OCI-LY1 (cell line): ENCODE results near the gene ANGPTL8.

Source experiments
- H2AFZ ChIP-seq: fragments of 200-600 bp; sonication (generic), shearing (Covaris generic); 2 replicates; pipeline ENCODE4 v1.6.0; 2014; ENCODE audit warnings: antibody characterized with exemption, mild to moderate bottlenecking, low read length
- H3F3A ChIP-seq: fragments of 200-600 bp; sonication (generic), shearing (Covaris generic); 2 replicates; pipeline ENCODE4 v1.6.0; 2014; ENCODE audit warnings: mild to moderate bottlenecking, antibody characterized with exemption, low read length, moderate library complexity; ENCODE audit not compliant: insufficient read depth
- H3K27ac ChIP-seq: fragments of 200-600 bp; sonication (generic); 2 replicates; pipeline ENCODE4 v1.5.1; 2014; ENCODE audit warnings: low read length, mixed run types, mild to moderate bottlenecking, low read depth; ENCODE audit not compliant: poor library complexity, severe bottlenecking
- H3K27me3 ChIP-seq: fragments of 200-600 bp; sonication (generic); 2 replicates; pipeline ENCODE4 v1.6.0; 2014; ENCODE audit warnings: antibody characterized with exemption, mild to moderate bottlenecking, low read length, moderate library complexity; ENCODE audit not compliant: insufficient read depth
- H3K36me3 ChIP-seq: fragments of 200-600 bp; sonication (generic); 2 replicates; pipeline ENCODE4 v1.6.1; 2014; ENCODE audit warnings: mild to moderate bottlenecking, antibody characterized with exemption, low read length, moderate library complexity, mixed read lengths; ENCODE audit not compliant: insufficient read depth
- H3K4me1 ChIP-seq: fragments of 200-600 bp; sonication (generic); 2 replicates; pipeline ENCODE4 v1.5.1; 2014; ENCODE audit warnings: mild to moderate bottlenecking, low read length, moderate library complexity; ENCODE audit not compliant: insufficient read depth, severe bottlenecking
- H3K4me2 ChIP-seq: fragments of 200-600 bp; sonication (generic), shearing (Covaris generic); 2 replicates; pipeline ENCODE4 v1.6.1; 2014; ENCODE audit warnings: low read length
- H3K4me3 ChIP-seq: fragments of 200-600 bp; sonication (generic); 2 replicates; pipeline ENCODE4 v1.5.1; 2014; ENCODE audit warnings: low read length, low read depth, mild to moderate bottlenecking, mixed read lengths; ENCODE audit not compliant: poor library complexity, severe bottlenecking
- H3K79me2 ChIP-seq: fragments of 200-600 bp; shearing (Covaris generic); 2 replicates; pipeline ENCODE4 v1.6.1; 2016; ENCODE audit warnings: mixed run types, low read length, mixed read lengths; ENCODE audit not compliant: insufficient read depth
- H3K9ac ChIP-seq: fragments of 200-600 bp; sonication (generic), shearing (Covaris generic); 2 replicates; pipeline ENCODE4 v1.6.1; 2014; ENCODE audit warnings: mild to moderate bottlenecking, low read length, mixed read lengths
- H3K9me2 ChIP-seq: fragments of 200-600 bp; sonication (generic), shearing (Covaris generic); 2 replicates; pipeline ENCODE4 v1.6.1; 2014; ENCODE audit warnings: low read depth, mild to moderate bottlenecking, low read length, mixed read lengths
- H3K9me3 ChIP-seq: fragments of 200-600 bp; shearing (Covaris generic); 2 replicates; pipeline ENCODE4 v1.6.1; 2014; ENCODE audit warnings: low read length, mixed read lengths
- H4K20me1 ChIP-seq: fragments of 200-600 bp; sonication (generic), shearing (Covaris generic); 2 replicates; pipeline ENCODE4 v1.6.0; 2016; ENCODE audit warnings: mild to moderate bottlenecking, low read length; ENCODE audit not compliant: insufficient read depth
- CTCF ChIP-seq: fragments of 200-600 bp; sonication (generic), shearing (Covaris generic); IDR thresholded peaks from 2 replicates; pipeline ENCODE4 v1.5.1; 2017; ENCODE audit warnings: mild to moderate bottlenecking, antibody characterized with exemption, low read length, moderate library complexity, mixed read lengths
- EZH2 ChIP-seq: fragments of 200-600 bp; sonication (generic), shearing (Covaris generic); IDR thresholded peaks from 2 replicates; pipeline ENCODE4 v1.8.0; 2017; ENCODE audit warnings: borderline replicate concordance, mixed run types, mild to moderate bottlenecking, antibody characterized with exemption, low read length, moderate library complexity, mixed read lengths

The ANGPTL8 gene

GRCh38 chr19:11236324-11237301 is 2.8 kb upstream of the ANGPTL8 start:
- Histone ChIP-seq H4K20me1 (no peaks in the 10 kb centered on the region), H3K9me2 (no peaks in the 10 kb centered on the region), H3K4me1 (no peaks in the 10 kb centered on the region), H3K9ac (no peak overlapping the region), H3K9me3 (no peaks in the 10 kb centered on the region), H3K27ac (no peak overlapping the region), H3K27me3 (no peaks in the 10 kb centered on the region), H2AFZ (no peak overlapping the region), H3F3A (no peaks in the 10 kb centered on the region), H3K4me2 (no peak overlapping the region), H3K4me3 (no peak overlapping the region), H3K36me3 (peaks cover 12% of the 10 kb centered on the region), H3K79me2 (no peaks in the 10 kb centered on the region)
- no peak for TF ChIP-seq CTCF
- no peak for TF ChIP-seq EZH2

GRCh38 chr19:11237321-11237720 is 2.1 kb upstream of the ANGPTL8 start:
- H4K20me1 ChIP-seq: no peaks in the 10 kb centered on the region
- no peak for TF ChIP-seq EZH2
- H2AFZ ChIP-seq: no peak overlapping the region
- H3K4me1 ChIP-seq: no peaks in the 10 kb centered on the region
- H3K27me3 ChIP-seq: no peaks in the 10 kb centered on the region; the same call in 1 of the 2 replicates
- no peak overlapping the region for H3K27ac ChIP-seq
- no peaks in the 10 kb centered on the region for H3F3A ChIP-seq
- no peaks in the 10 kb centered on the region for H3K79me2 ChIP-seq
- no peaks in the 10 kb centered on the region for H3K9me2 ChIP-seq
- H3K9ac ChIP-seq: no peak overlapping the region
- H3K9me3 ChIP-seq: no peaks in the 10 kb centered on the region
- no peak overlapping the region for H3K4me2 ChIP-seq
- no peak overlapping the region for H3K4me3 ChIP-seq
- peaks cover 8% of the 10 kb centered on the region for H3K36me3 ChIP-seq

GRCh38 chr19:11238041-11238440 is 1.4 kb upstream of the ANGPTL8 start:
- no peaks in the 10 kb centered on the region for H4K20me1 ChIP-seq
- H3K9me3 ChIP-seq: no peaks in the 10 kb centered on the region
- peaks cover under 1% of the 10 kb centered on the region; the same call in 1 of the 2 replicates for H3K36me3 ChIP-seq
- TF ChIP-seq EZH2 (no peak), CTCF (no peak)
- no peaks in the 10 kb centered on the region; the same call in 1 of the 2 replicates for H3K27me3 ChIP-seq
- H3K4me2 ChIP-seq: no peak overlapping the region
- no peak overlapping the region for H3K27ac ChIP-seq
- H2AFZ ChIP-seq: no peak overlapping the region
- H3K79me2 ChIP-seq: no peaks in the 10 kb centered on the region
- no peak overlapping the region for H3K4me3 ChIP-seq
- H3K4me1 ChIP-seq: no peaks in the 10 kb centered on the region
- no peak overlapping the region for H3K9ac ChIP-seq
- H3K9me2 ChIP-seq: no peaks in the 10 kb centered on the region
- H3F3A ChIP-seq: no peaks in the 10 kb centered on the region
